Subcutaneous adipose tissue (tissue), 4 donors: ENCODE data around the gene TLX2. TPM values are rescaled to one million over a fixed set of nuclear protein-coding genes. Genes with fewer than 3 reads are reported as not detected.

ENCODE experiments used
- CTCF ChIP-seq: fragments of 450-650 bp; IDR thresholded peaks from one replicate; pipeline ENCODE4 v1.5.1; 2016; ENCODE audit warnings: low read depth, mild to moderate bottlenecking, control low read depth, antibody characterized with exemption, moderate library complexity
- total RNA-seq, 4 donors: library from RNA; depleted of rRNA; stranded (reverse); fragments of >200 nt; gene quantifications; one replicate each; pipeline ENCODE4 v1.1.0, GENCODE V29; 2016

Gene TLX2
- total RNA-seq, 4 donors from 2014 or later, result not detected

- TF ChIP-seq CTCF, result no peak
These were observed 38.9 kb downstream of the TLX2 start for GRCh38 chr2:74552914-74553811.

GRCh38 chr2:74553892-74554819 is 39.9 kb downstream of the TLX2 start, which contains the start of the genes DOK1 and LOXL3:
Gene DOK1 (plus strand): TSS chr2:74554720. CDS start chr2:74554755, 35 bp downstream.
Gene LOXL3 (minus strand): TSS chr2:74553942. CDS start chr2:74552634, 1,308 bp downstream.
- no peak for TF ChIP-seq CTCF

- TF ChIP-seq CTCF, result no peak
These were observed 40.7 kb downstream of the TLX2 start for GRCh38 chr2:74554820-74555531.

GRCh38 chr2:74555610-74556103 is 41.4 kb downstream of the TLX2 start:
- no peak for TF ChIP-seq CTCF

- no peak for TF ChIP-seq CTCF
These were observed 41.9 kb downstream of the TLX2 start for GRCh38 chr2:74556159-74556558.

- TF ChIP-seq CTCF, result no peak
These were observed 42.7 kb downstream of the TLX2 start for GRCh38 chr2:74556831-74557370.
